ENCODE measurements around the gene TSPAN4.

- TF ChIP-seq POLR2AphosphoS5 (IDR thresholded peaks at IDR 0.05), result no peak
- TF ChIP-seq POLR2A (IDR thresholded peaks at IDR 0.05; ENCODE audit: low read depth), result no peak
- no peak for TF ChIP-seq CTCF (IDR thresholded peaks at IDR 0.05)
- TF ChIP-seq EP300 (IDR thresholded peaks at IDR 0.05), result no peak
Observed at GRCh38 chr11:815675-816432, 26.8 kb upstream of the TSPAN4 start.

Measured in esophagus muscularis mucosa (tissue), 4 donors.